WTC11 (cell line): ENCODE data around the gene CGB7.

Experiments
- MXD4 ChIP-seq: fragments of 250-450 bp; sonication (Bioruptor Pico); IDR thresholded peaks from 2 replicates; pipeline ENCODE4 v1.8.0; 2021; ENCODE audit warnings: mild to moderate bottlenecking, moderate library complexity, borderline replicate concordance
- NFYB ChIP-seq: sonication (generic); formaldehyde crosslinking; conservative IDR thresholded peaks from 2 replicates; pipeline ENCODE4 v1.8.0; 2022; ENCODE audit warnings: low read depth, missing genetic modification reagents
- NR2C2 ChIP-seq: sonication (generic); formaldehyde crosslinking; IDR thresholded peaks from 2 replicates; pipeline ENCODE4 v1.8.0; 2022; ENCODE audit warnings: mild to moderate bottlenecking, missing genetic modification reagents
- ZBTB43 ChIP-seq: sonication (generic); formaldehyde crosslinking; IDR thresholded peaks from 2 replicates; pipeline ENCODE4 v1.8.1; 2023; ENCODE audit warnings: mild to moderate bottlenecking, missing genetic modification reagents
- ZNF281 ChIP-seq: sonication (generic); formaldehyde crosslinking; IDR thresholded peaks from 2 replicates; pipeline ENCODE4 v1.8.0; 2023; ENCODE audit warnings: mild to moderate bottlenecking, missing genetic modification reagents
- TF ChIP-seq, protein P1 (sequence below): fragments of 200-600 bp; IDR thresholded peaks from 2 replicates; pipeline ENCODE4 v1.8.0; 2022; ENCODE audit warnings: antibody characterized with exemption
- TF ChIP-seq, protein P2 (sequence below): sonication (generic); formaldehyde crosslinking; IDR thresholded peaks from 2 replicates; pipeline ENCODE4 v1.8.0; 2022; ENCODE audit warnings: mild to moderate bottlenecking, missing genetic modification reagents
- TF ChIP-seq, protein P3 (sequence below): sonication (generic); formaldehyde crosslinking; IDR thresholded peaks from 2 replicates; pipeline ENCODE4 v1.8.1; 2022; ENCODE audit warnings: low read depth, missing genetic modification reagents, borderline replicate concordance

DNA sequence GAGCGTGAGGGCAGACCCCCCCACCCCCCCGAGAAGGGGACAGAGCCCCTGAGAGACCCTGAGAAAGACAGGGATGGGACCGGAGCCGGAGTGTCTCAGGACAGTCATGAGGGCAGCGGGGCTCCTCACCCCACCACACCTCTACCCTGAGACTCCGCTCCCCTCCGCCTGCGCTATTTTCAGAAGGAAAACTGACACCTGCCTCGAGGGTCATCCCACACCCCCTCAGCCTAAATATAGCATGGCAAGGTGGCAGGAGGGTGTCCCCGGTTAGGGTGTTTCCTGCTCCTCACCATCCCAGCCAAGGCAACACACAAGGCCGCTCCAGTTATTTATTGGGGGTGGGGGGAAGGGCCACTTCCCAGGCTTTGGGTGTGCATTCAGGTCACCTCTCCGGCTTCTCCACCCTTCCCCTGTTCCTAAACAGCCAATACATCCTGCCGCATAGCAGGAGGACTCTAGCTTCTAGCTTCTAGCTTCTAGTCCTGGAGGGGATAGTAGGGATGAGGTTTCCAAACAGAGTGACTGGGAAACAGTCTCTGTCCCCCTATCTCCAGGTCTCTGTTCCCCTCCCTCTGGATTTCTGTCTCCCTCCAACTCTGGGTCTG lies 8.5 kb upstream of the CGB7 start:
- TF ChIP-seq NFYB (CRISPR knock-in tag) (no peak), MXD4 (CRISPR knock-in tag) (no peak), ZNF281 (CRISPR knock-in tag) (no peak), NR2C2 (no peak), ZBTB43 (CRISPR knock-in tag) (no peak)
- TF ChIP-seq, protein P1, sequence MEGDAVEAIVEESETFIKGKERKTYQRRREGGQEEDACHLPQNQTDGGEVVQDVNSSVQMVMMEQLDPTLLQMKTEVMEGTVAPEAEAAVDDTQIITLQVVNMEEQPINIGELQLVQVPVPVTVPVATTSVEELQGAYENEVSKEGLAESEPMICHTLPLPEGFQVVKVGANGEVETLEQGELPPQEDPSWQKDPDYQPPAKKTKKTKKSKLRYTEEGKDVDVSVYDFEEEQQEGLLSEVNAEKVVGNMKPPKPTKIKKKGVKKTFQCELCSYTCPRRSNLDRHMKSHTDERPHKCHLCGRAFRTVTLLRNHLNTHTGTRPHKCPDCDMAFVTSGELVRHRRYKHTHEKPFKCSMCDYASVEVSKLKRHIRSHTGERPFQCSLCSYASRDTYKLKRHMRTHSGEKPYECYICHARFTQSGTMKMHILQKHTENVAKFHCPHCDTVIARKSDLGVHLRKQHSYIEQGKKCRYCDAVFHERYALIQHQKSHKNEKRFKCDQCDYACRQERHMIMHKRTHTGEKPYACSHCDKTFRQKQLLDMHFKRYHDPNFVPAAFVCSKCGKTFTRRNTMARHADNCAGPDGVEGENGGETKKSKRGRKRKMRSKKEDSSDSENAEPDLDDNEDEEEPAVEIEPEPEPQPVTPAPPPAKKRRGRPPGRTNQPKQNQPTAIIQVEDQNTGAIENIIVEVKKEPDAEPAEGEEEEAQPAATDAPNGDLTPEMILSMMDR, result no peak
- TF ChIP-seq, protein P2, sequence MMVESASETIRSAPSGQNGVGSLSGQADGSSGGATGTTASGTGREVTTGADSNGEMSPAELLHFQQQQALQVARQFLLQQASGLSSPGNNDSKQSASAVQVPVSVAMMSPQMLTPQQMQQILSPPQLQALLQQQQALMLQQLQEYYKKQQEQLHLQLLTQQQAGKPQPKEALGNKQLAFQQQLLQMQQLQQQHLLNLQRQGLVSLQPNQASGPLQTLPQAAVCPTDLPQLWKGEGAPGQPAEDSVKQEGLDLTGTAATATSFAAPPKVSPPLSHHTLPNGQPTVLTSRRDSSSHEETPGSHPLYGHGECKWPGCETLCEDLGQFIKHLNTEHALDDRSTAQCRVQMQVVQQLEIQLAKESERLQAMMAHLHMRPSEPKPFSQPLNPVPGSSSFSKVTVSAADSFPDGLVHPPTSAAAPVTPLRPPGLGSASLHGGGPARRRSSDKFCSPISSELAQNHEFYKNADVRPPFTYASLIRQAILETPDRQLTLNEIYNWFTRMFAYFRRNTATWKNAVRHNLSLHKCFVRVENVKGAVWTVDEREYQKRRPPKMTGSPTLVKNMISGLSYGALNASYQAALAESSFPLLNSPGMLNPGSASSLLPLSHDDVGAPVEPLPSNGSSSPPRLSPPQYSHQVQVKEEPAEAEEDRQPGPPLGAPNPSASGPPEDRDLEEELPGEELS (CRISPR knock-in tag), result no peak
- TF ChIP-seq, protein P3, sequence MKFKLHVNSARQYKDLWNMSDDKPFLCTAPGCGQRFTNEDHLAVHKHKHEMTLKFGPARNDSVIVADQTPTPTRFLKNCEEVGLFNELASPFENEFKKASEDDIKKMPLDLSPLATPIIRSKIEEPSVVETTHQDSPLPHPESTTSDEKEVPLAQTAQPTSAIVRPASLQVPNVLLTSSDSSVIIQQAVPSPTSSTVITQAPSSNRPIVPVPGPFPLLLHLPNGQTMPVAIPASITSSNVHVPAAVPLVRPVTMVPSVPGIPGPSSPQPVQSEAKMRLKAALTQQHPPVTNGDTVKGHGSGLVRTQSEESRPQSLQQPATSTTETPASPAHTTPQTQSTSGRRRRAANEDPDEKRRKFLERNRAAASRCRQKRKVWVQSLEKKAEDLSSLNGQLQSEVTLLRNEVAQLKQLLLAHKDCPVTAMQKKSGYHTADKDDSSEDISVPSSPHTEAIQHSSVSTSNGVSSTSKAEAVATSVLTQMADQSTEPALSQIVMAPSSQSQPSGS (CRISPR knock-in tag), result no peak
